ENCODE measurements around the gene RUFY3.

RUFY3 gene

DNA sequence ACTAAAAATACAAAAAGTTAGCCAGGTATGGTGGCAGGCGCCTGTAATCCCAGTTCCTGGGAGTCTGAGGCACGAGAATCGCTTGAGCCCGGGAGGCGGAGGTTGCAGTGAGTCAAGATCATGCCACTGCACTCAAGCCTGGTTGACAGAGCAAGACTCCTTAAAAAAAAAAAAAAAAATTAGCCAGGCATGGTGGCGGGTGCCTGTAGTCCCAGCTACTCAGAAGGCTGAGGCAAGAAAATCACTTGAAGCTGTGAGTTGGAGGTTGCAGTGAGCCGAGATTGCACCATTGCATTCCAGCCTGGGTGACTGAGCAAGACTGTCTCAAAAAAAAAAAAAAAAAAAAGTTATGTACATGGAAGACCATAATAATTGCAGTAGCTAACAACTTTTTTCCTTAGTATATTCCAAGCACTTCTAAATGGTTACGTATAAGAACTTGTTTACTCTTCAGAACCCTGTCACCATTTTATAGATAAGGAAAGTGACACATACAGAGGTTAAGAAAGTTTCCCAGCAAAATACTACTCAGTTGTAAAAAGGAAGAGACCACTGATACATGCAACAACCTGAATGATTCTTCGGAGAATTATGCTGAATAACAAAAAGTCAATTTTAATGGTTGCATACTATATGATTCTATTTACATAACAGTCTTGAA, 24.5 kb downstream of the RUFY3 start:
- no peak for DNase-seq
- Histone ChIP-seq H3K36me3 (ENCODE audit: control insufficient read depth, insufficient read depth, low read length) (no peaks in the 10 kb centered on the region), H3K27me3 (replicated peaks; ENCODE audit: control insufficient read depth, insufficient read depth, low read length, poor library complexity, severe bottlenecking) (no peaks in the 10 kb centered on the region), H3K9me3 (ENCODE audit: control insufficient read depth, low read length) (no peaks in the 10 kb centered on the region), H3K4me3 (ENCODE audit: insufficient read depth, low read depth, low read length, poor library complexity, severe bottlenecking) (no peak overlapping the region), H3K27ac (ENCODE audit: insufficient read depth, low read length, poor library complexity, severe bottlenecking) (no peak overlapping the region), H3K4me1 (ENCODE audit: control insufficient read depth, insufficient read depth, low read length, poor library complexity, severe bottlenecking) (no peaks in the 10 kb centered on the region)

DNA sequence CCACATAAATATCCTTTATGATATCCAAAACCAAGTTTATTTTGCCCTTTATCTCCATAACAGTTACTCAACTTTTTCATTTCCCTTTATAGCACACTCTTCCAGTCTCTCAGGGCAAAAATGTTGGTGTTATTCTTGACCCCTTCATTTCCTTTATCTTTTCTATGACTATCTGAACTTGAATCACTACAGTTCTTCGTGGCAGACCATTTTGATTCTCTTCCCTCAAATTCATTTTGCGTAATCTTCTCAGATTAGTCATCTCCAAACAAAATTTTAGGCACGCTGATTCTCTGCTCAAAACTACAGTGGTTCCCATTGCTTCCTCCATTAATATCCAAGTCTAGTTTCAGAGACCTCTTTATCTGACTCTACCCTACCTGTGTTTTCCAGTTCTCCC, 26.1 kb downstream of the RUFY3 start:
- no peak overlapping the region for H3K4me3 ChIP-seq (ENCODE audit: insufficient read depth, low read depth, low read length, poor library complexity, severe bottlenecking)
- no peaks in the 10 kb centered on the region for H3K4me1 ChIP-seq (ENCODE audit: control insufficient read depth, insufficient read depth, low read length, poor library complexity, severe bottlenecking)
- no peak overlapping the region for H3K27ac ChIP-seq (ENCODE audit: insufficient read depth, low read length, poor library complexity, severe bottlenecking)
- no peaks in the 10 kb centered on the region for H3K27me3 ChIP-seq (replicated peaks; ENCODE audit: control insufficient read depth, insufficient read depth, low read length, poor library complexity, severe bottlenecking)
- H3K9me3 ChIP-seq (ENCODE audit: control insufficient read depth, low read length): no peaks in the 10 kb centered on the region
- H3K36me3 ChIP-seq (ENCODE audit: control insufficient read depth, insufficient read depth, low read length): no peaks in the 10 kb centered on the region
- DNase-seq: no peak

- no peak overlapping the region for H3K27ac ChIP-seq (ENCODE audit: insufficient read depth, low read length, poor library complexity, severe bottlenecking)
- H3K27me3 ChIP-seq (replicated peaks; ENCODE audit: control insufficient read depth, insufficient read depth, low read length, poor library complexity, severe bottlenecking): no peaks in the 10 kb centered on the region
- H3K9me3 ChIP-seq (ENCODE audit: control insufficient read depth, low read length): no peaks in the 10 kb centered on the region
- H3K36me3 ChIP-seq (ENCODE audit: control insufficient read depth, insufficient read depth, low read length): no peaks in the 10 kb centered on the region
- H3K4me1 ChIP-seq (ENCODE audit: control insufficient read depth, insufficient read depth, low read length, poor library complexity, severe bottlenecking): no peaks in the 10 kb centered on the region
- H3K4me3 ChIP-seq (ENCODE audit: insufficient read depth, low read depth, low read length, poor library complexity, severe bottlenecking): no peak overlapping the region
- no peak for DNase-seq
These were observed 27.5 kb downstream of the RUFY3 start for GRCh38 chr4:70749313-70749712.

- H3K9me3 ChIP-seq (ENCODE audit: control insufficient read depth, low read length): no peaks in the 10 kb centered on the region
- H3K4me1 ChIP-seq (ENCODE audit: control insufficient read depth, insufficient read depth, low read length, poor library complexity, severe bottlenecking): no peaks in the 10 kb centered on the region
- H3K27ac ChIP-seq (ENCODE audit: insufficient read depth, low read length, poor library complexity, severe bottlenecking): no peak overlapping the region
- DNase-seq: no peak
- no peaks in the 10 kb centered on the region for H3K27me3 ChIP-seq (replicated peaks; ENCODE audit: control insufficient read depth, insufficient read depth, low read length, poor library complexity, severe bottlenecking)
- H3K36me3 ChIP-seq (ENCODE audit: control insufficient read depth, insufficient read depth, low read length): no peaks in the 10 kb centered on the region
- H3K4me3 ChIP-seq (ENCODE audit: insufficient read depth, low read depth, low read length, poor library complexity, severe bottlenecking): no peak overlapping the region
These were observed 30.5 kb downstream of the RUFY3 start for GRCh38 chr4:70752236-70752635.

- Histone ChIP-seq H3K4me3 (ENCODE audit: insufficient read depth, low read depth, low read length, poor library complexity, severe bottlenecking) (no peak overlapping the region), H3K4me1 (ENCODE audit: control insufficient read depth, insufficient read depth, low read length, poor library complexity, severe bottlenecking) (no peaks in the 10 kb centered on the region), H3K27ac (ENCODE audit: insufficient read depth, low read length, poor library complexity, severe bottlenecking) (no peak overlapping the region), H3K36me3 (ENCODE audit: control insufficient read depth, insufficient read depth, low read length) (no peaks in the 10 kb centered on the region), H3K9me3 (ENCODE audit: control insufficient read depth, low read length) (no peaks in the 10 kb centered on the region), H3K27me3 (replicated peaks; ENCODE audit: control insufficient read depth, insufficient read depth, low read length, poor library complexity, severe bottlenecking) (no peaks in the 10 kb centered on the region)
- no peak for DNase-seq
These were observed 31.9 kb downstream of the RUFY3 start for GRCh38 chr4:70753630-70754029.

GRCh38 chr4:70754470-70754869, 32.7 kb downstream of the RUFY3 start:
- no peaks in the 10 kb centered on the region for H3K27me3 ChIP-seq (replicated peaks; ENCODE audit: control insufficient read depth, insufficient read depth, low read length, poor library complexity, severe bottlenecking)
- no peaks in the 10 kb centered on the region for H3K4me1 ChIP-seq (ENCODE audit: control insufficient read depth, insufficient read depth, low read length, poor library complexity, severe bottlenecking)
- H3K9me3 ChIP-seq (ENCODE audit: control insufficient read depth, low read length): no peaks in the 10 kb centered on the region
- no peak for DNase-seq
- no peak overlapping the region for H3K4me3 ChIP-seq (ENCODE audit: insufficient read depth, low read depth, low read length, poor library complexity, severe bottlenecking)
- H3K27ac ChIP-seq (ENCODE audit: insufficient read depth, low read length, poor library complexity, severe bottlenecking): no peak overlapping the region
- no peaks in the 10 kb centered on the region for H3K36me3 ChIP-seq (ENCODE audit: control insufficient read depth, insufficient read depth, low read length)

DNA sequence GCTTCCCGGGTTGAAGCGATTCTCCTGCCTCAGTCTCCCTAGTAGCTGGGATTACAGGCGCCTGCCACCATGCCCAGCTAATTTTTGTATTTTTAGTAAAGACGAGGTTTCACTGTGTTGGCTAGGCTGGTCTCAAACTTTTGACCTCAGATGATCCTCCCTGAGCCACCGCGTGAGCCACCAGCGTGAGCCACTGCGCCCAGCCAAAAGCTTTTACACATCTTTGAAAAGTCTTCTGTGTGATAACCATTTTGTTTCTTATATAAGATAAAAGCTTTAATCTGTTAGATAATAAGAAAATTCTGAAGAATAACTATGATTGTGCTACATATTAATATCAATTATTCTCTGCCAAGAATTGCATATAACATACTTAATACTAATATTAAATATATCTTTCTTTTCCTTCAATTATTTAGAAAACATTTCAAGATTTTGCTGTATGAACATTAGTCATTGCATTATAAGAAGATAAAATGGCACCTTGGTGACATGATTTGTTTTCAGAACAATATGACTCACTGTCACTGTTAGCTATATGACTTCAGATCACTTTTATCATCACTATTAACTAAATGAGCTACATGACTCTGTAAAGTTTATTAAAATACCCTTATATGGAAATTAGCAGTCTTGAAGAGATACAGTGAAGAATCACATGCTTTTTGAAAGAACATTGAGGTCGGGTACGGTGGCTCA, 33.4 kb downstream of the RUFY3 start:
- no peaks in the 10 kb centered on the region for H3K9me3 ChIP-seq (ENCODE audit: control insufficient read depth, low read length)
- H3K4me3 ChIP-seq (ENCODE audit: insufficient read depth, low read depth, low read length, poor library complexity, severe bottlenecking): no peak overlapping the region
- H3K36me3 ChIP-seq (ENCODE audit: control insufficient read depth, insufficient read depth, low read length): no peaks in the 10 kb centered on the region
- no peaks in the 10 kb centered on the region for H3K4me1 ChIP-seq (ENCODE audit: control insufficient read depth, insufficient read depth, low read length, poor library complexity, severe bottlenecking)
- no peak overlapping the region for H3K27ac ChIP-seq (ENCODE audit: insufficient read depth, low read length, poor library complexity, severe bottlenecking)
- DNase-seq: no peak
- no peaks in the 10 kb centered on the region for H3K27me3 ChIP-seq (replicated peaks; ENCODE audit: control insufficient read depth, insufficient read depth, low read length, poor library complexity, severe bottlenecking)

- DNase-seq: no peak
These were observed 37.4 kb downstream of the RUFY3 start for GRCh38 chr4:70759126-70759525.

DNA sequence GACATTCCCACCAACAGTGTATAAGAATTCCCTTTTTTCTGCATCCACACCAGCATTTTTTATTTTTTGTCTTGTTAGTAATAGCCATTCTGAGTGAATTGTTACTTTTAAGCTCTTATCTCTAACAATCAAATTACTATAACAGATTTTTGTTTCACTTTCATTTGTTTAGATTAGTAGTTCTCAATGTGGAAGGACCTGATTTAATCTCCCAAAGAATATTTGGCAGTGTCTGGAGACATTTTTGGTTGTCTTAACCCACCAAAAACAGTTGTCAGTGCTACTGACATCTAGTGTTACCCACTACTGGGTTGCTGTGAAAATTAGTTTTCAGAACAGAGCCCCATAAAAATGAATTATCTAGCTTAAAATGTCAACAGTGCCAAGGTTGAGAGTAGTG, 37.9 kb downstream of the RUFY3 start:
- no peaks in the 10 kb centered on the region for H3K9me3 ChIP-seq (ENCODE audit: control insufficient read depth, low read length)
- H3K36me3 ChIP-seq (ENCODE audit: control insufficient read depth, insufficient read depth, low read length): no peaks in the 10 kb centered on the region
- H3K4me3 ChIP-seq (ENCODE audit: insufficient read depth, low read depth, low read length, poor library complexity, severe bottlenecking): peak overlapping the region; percentile 1
- H3K27ac ChIP-seq (ENCODE audit: insufficient read depth, low read length, poor library complexity, severe bottlenecking): no peak overlapping the region
- DNase-seq: no peak
- no peaks in the 10 kb centered on the region for H3K4me1 ChIP-seq (ENCODE audit: control insufficient read depth, insufficient read depth, low read length, poor library complexity, severe bottlenecking)
- H3K27me3 ChIP-seq (replicated peaks; ENCODE audit: control insufficient read depth, insufficient read depth, low read length, poor library complexity, severe bottlenecking): no peaks in the 10 kb centered on the region

More at GRCh38 chr4:70759126-70759525, 37.4 kb downstream of the RUFY3 start:
- no peaks in the 10 kb centered on the region for H3K4me1 ChIP-seq (ENCODE audit: control insufficient read depth, insufficient read depth, low read length, poor library complexity, severe bottlenecking)
- H3K27ac ChIP-seq (ENCODE audit: insufficient read depth, low read length, poor library complexity, severe bottlenecking): no peak overlapping the region
- no peaks in the 10 kb centered on the region for H3K27me3 ChIP-seq (replicated peaks; ENCODE audit: control insufficient read depth, insufficient read depth, low read length, poor library complexity, severe bottlenecking)
- no peak overlapping the region for H3K4me3 ChIP-seq (ENCODE audit: insufficient read depth, low read depth, low read length, poor library complexity, severe bottlenecking)
- no peaks in the 10 kb centered on the region for H3K9me3 ChIP-seq (ENCODE audit: control insufficient read depth, low read length)
- H3K36me3 ChIP-seq (ENCODE audit: control insufficient read depth, insufficient read depth, low read length): no peaks in the 10 kb centered on the region

DNA sequence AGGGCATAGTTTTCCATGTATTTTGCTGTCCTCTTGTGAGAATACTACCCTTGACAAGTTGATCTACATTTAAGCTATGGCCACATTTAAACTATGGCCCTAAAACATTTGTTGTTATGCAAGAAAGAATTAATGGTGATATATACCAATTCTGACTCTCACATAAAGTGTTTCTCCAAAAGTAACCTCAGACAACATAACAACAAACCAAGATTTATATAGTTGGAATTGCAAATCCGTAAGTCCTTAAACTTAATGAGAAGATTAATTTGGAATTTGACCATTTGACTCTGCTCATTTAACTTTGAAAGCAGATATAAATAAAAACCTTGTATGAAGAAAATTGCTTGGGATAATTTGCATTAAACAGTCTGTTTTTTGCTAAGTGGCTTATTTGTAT, 38.9 kb downstream of the RUFY3 start:
- no peaks in the 10 kb centered on the region for H3K4me1 ChIP-seq (ENCODE audit: control insufficient read depth, insufficient read depth, low read length, poor library complexity, severe bottlenecking)
- H3K27me3 ChIP-seq (replicated peaks; ENCODE audit: control insufficient read depth, insufficient read depth, low read length, poor library complexity, severe bottlenecking): no peaks in the 10 kb centered on the region
- no peak for DNase-seq
- no peaks in the 10 kb centered on the region for H3K9me3 ChIP-seq (ENCODE audit: control insufficient read depth, low read length)
- no peak overlapping the region for H3K4me3 ChIP-seq (ENCODE audit: insufficient read depth, low read depth, low read length, poor library complexity, severe bottlenecking)
- no peak overlapping the region for H3K27ac ChIP-seq (ENCODE audit: insufficient read depth, low read length, poor library complexity, severe bottlenecking)
- no peaks in the 10 kb centered on the region for H3K36me3 ChIP-seq (ENCODE audit: control insufficient read depth, insufficient read depth, low read length)
